GM21786 (cell line): ENCODE results near the gene NGDN.
A peak's percentile ranks its signal among the peaks of the same experiment; 100 is the strongest.
"Not testable (repeated sequence)": the region's sequence is repeated elsewhere in the genome, so short reads cannot be mapped to it uniquely, and the experiment has no call there.

Source experiments
- ATAC-seq: cut with Tn5 transposase; IDR thresholded peaks from one replicate; pipeline ENCODE4 v1.9.1; 2021; ENCODE audit not compliant: unreplicated experiment

The NGDN gene

GRCh38 chr14:23469127-23469905, at the start of gene NGDN:
Gene NGDN (plus strand): TSS chr14:23469703. CDS start chr14:23469716, 13 bp downstream.
- peak; percentile 94 for ATAC-seq

GRCh38 chr14:23421594-23421993, 47.9 kb upstream of the NGDN start:
- no peak for ATAC-seq

- no peak for ATAC-seq
Measured at GRCh38 chr14:23423657-23424056, 45.8 kb upstream of the NGDN start.

GRCh38 chr14:23425169-23425568, 44.3 kb upstream of the NGDN start:
- no peak for ATAC-seq

GRCh38 chr14:23425798-23426197, 43.7 kb upstream of the NGDN start:
- ATAC-seq: not testable (repeated sequence)

GRCh38 chr14:23428686-23429495, 40.6 kb upstream of the NGDN start:
- no peak for ATAC-seq

GRCh38 chr14:23430016-23430722, 39.3 kb upstream of the NGDN start:
- ATAC-seq: no peak

GRCh38 chr14:23430723-23431085, 38.8 kb upstream of the NGDN start:
- no peak for ATAC-seq

GRCh38 chr14:23431486-23431885, 38.0 kb upstream of the NGDN start:
- ATAC-seq: no peak

GRCh38 chr14:23432102-23432925, 37.2 kb upstream of the NGDN start:
- ATAC-seq: no peak

- ATAC-seq: no peak
Measured at GRCh38 chr14:23432946-23433345, 36.6 kb upstream of the NGDN start.

GRCh38 chr14:23433457-23433856, 36.0 kb upstream of the NGDN start:
- no peak for ATAC-seq

- ATAC-seq: no peak
Measured at GRCh38 chr14:23434488-23435222, 34.8 kb upstream of the NGDN start.

- ATAC-seq: no peak
Measured at GRCh38 chr14:23435543-23436326, 33.8 kb upstream of the NGDN start, which contains the start of gene MYH7. Gene MYH7 (minus strand): TSS chr14:23435660. CDS start chr14:23433732, 1,928 bp downstream.

- ATAC-seq: no peak
Measured at GRCh38 chr14:23436327-23437132, 33.0 kb upstream of the NGDN start.

GRCh38 chr14:23437133-23438100, 32.1 kb upstream of the NGDN start:
- ATAC-seq: no peak
